ENCODE measurements around the gene CAP2.

The CAP2 gene

GRCh38 chr6:17367868-17368267 lies 25.5 kb upstream of the CAP2 start:
- TF ChIP-seq FOXM1 (IDR thresholded peaks at IDR 0.05; ENCODE audit: borderline replicate concordance, low read depth) (no peak), NFIC (IDR thresholded peaks at IDR 0.05) (no peak), CEBPB (IDR thresholded peaks at IDR 0.05) (no peak), YY1 (IDR thresholded peaks at IDR 0.05; ENCODE audit: low read depth) (no peak), EGR1 (IDR thresholded peaks at IDR 0.05) (no peak), MAX (IDR thresholded peaks at IDR 0.05) (no peak), TEAD4 (IDR thresholded peaks at IDR 0.05) (no peak), CREB1 (IDR thresholded peaks at IDR 0.05; ENCODE audit: low read depth) (no peak), ZBTB7A (IDR thresholded peaks at IDR 0.05; ENCODE audit: low read depth) (no peak), EP300 (IDR thresholded peaks at IDR 0.05; ENCODE audit: borderline replicate concordance) (no peak), RAD21 (IDR thresholded peaks at IDR 0.05; ENCODE audit: low read depth) (no peak), TAF1 (IDR thresholded peaks at IDR 0.05; ENCODE audit: low read depth) (no peak), TCF12 (IDR thresholded peaks at IDR 0.05; ENCODE audit: low read depth) (no peak)
- TF ChIP-seq, protein P1, sequence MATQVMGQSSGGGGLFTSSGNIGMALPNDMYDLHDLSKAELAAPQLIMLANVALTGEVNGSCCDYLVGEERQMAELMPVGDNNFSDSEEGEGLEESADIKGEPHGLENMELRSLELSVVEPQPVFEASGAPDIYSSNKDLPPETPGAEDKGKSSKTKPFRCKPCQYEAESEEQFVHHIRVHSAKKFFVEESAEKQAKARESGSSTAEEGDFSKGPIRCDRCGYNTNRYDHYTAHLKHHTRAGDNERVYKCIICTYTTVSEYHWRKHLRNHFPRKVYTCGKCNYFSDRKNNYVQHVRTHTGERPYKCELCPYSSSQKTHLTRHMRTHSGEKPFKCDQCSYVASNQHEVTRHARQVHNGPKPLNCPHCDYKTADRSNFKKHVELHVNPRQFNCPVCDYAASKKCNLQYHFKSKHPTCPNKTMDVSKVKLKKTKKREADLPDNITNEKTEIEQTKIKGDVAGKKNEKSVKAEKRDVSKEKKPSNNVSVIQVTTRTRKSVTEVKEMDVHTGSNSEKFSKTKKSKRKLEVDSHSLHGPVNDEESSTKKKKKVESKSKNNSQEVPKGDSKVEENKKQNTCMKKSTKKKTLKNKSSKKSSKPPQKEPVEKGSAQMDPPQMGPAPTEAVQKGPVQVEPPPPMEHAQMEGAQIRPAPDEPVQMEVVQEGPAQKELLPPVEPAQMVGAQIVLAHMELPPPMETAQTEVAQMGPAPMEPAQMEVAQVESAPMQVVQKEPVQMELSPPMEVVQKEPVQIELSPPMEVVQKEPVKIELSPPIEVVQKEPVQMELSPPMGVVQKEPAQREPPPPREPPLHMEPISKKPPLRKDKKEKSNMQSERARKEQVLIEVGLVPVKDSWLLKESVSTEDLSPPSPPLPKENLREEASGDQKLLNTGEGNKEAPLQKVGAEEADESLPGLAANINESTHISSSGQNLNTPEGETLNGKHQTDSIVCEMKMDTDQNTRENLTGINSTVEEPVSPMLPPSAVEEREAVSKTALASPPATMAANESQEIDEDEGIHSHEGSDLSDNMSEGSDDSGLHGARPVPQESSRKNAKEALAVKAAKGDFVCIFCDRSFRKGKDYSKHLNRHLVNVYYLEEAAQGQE (IDR thresholded peaks at IDR 0.05; ENCODE audit: low read depth): no peak
- TF ChIP-seq, protein P2, sequence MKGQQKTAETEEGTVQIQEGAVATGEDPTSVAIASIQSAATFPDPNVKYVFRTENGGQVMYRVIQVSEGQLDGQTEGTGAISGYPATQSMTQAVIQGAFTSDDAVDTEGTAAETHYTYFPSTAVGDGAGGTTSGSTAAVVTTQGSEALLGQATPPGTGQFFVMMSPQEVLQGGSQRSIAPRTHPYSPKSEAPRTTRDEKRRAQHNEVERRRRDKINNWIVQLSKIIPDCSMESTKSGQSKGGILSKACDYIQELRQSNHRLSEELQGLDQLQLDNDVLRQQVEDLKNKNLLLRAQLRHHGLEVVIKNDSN (IDR thresholded peaks at IDR 0.05): no peak

- TF ChIP-seq RAD21 (IDR thresholded peaks at IDR 0.05; ENCODE audit: low read depth) (no peak), EGR1 (IDR thresholded peaks at IDR 0.05) (no peak), FOXM1 (IDR thresholded peaks at IDR 0.05; ENCODE audit: borderline replicate concordance, low read depth) (no peak), TEAD4 (IDR thresholded peaks at IDR 0.05) (no peak), YY1 (IDR thresholded peaks at IDR 0.05; ENCODE audit: low read depth) (no peak), CREB1 (IDR thresholded peaks at IDR 0.05; ENCODE audit: low read depth) (no peak), MAX (IDR thresholded peaks at IDR 0.05) (no peak), TCF12 (IDR thresholded peaks at IDR 0.05; ENCODE audit: low read depth) (no peak), ZBTB7A (IDR thresholded peaks at IDR 0.05; ENCODE audit: low read depth) (no peak), EP300 (IDR thresholded peaks at IDR 0.05; ENCODE audit: borderline replicate concordance) (no peak), TAF1 (IDR thresholded peaks at IDR 0.05; ENCODE audit: low read depth) (no peak), NFIC (IDR thresholded peaks at IDR 0.05) (no peak), CEBPB (IDR thresholded peaks at IDR 0.05) (no peak)
- TF ChIP-seq, protein P2 (IDR thresholded peaks at IDR 0.05): no peak
- TF ChIP-seq, protein P1 (IDR thresholded peaks at IDR 0.05; ENCODE audit: low read depth): no peak
These were observed 11.8 kb upstream of the CAP2 start for GRCh38 chr6:17381424-17382147.

DNA sequence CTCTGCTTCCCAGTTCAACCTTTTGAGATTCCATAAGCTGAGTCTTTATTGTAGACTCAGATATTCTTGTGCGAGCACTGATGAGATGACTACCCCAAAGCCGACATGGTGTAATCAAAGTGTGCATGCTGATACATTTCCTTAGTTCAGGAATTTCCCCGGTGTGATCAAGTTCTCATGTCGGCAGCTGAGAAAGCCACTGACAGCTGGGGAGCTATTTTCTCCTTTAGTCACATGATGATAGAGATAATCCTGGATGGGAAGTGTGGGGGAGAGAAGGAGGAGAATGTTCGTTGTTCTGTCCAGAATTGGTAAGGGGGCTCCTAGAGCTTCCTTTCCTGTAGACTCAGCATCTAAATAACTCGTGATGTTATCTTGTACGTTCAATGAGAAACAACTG lies 7.7 kb upstream of the CAP2 start:
- TF ChIP-seq CREB1 (IDR thresholded peaks at IDR 0.05; ENCODE audit: low read depth): no peak
- TF ChIP-seq ZBTB7A (IDR thresholded peaks at IDR 0.05; ENCODE audit: low read depth): no peak
- TF ChIP-seq EP300 (IDR thresholded peaks at IDR 0.05; ENCODE audit: borderline replicate concordance): no peak
- TF ChIP-seq CEBPB (IDR thresholded peaks at IDR 0.05): no peak
- no peak for TF ChIP-seq TEAD4 (IDR thresholded peaks at IDR 0.05)
- no peak for TF ChIP-seq TCF12 (IDR thresholded peaks at IDR 0.05; ENCODE audit: low read depth)
- no peak for TF ChIP-seq EGR1 (IDR thresholded peaks at IDR 0.05)
- TF ChIP-seq, protein P1 (IDR thresholded peaks at IDR 0.05; ENCODE audit: low read depth): no peak
- no peak for TF ChIP-seq NFIC (IDR thresholded peaks at IDR 0.05)
- TF ChIP-seq MAX (IDR thresholded peaks at IDR 0.05): no peak
- TF ChIP-seq RAD21 (IDR thresholded peaks at IDR 0.05; ENCODE audit: low read depth): no peak
- no peak for TF ChIP-seq YY1 (IDR thresholded peaks at IDR 0.05; ENCODE audit: low read depth)
- no peak for TF ChIP-seq TAF1 (IDR thresholded peaks at IDR 0.05; ENCODE audit: low read depth)
- TF ChIP-seq, protein P2 (IDR thresholded peaks at IDR 0.05): no peak
- TF ChIP-seq FOXM1 (IDR thresholded peaks at IDR 0.05; ENCODE audit: borderline replicate concordance, low read depth): no peak
